HG02852 (cell line): ENCODE data around the gene SPATA6L.
"Not testable (repeated sequence)": the region's sequence is repeated elsewhere in the genome, so short reads cannot be mapped to it uniquely, and the experiment has no call there.

Experiments
- ATAC-seq: cut with Tn5 transposase; IDR thresholded peaks from one replicate; pipeline ENCODE4 v1.9.1; 2021; ENCODE audit warnings: mild to moderate bottlenecking, moderate library complexity; ENCODE audit not compliant: unreplicated experiment

The SPATA6L gene

GRCh38 chr9:4678679-4679267 lies 12.5 kb upstream of the SPATA6L start:
- ATAC-seq = peak; percentile 2

GRCh38 chr9:4677392-4677791 lies 11.1 kb upstream of the SPATA6L start:
- ATAC-seq = no peak

DNA sequence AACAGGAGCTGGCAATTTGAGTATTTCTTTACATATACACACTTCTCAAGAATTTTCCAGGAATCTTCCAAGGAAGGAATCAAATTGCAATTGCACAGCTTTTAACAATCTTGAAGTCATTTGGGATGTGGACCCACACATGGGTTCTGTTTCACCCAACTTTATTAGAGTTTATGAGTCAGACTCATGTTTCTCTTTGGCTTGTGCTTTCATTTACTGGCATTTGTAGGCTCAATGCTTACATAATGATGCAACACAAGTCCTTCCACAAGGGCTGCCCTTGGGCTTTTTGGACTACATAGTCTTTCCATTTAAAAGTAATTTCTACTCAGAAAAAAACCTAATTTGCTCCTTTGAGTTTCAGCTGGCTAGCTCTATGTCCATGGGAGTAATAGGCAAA lies 8.5 kb upstream of the SPATA6L start:
- ATAC-seq = no peak

DNA sequence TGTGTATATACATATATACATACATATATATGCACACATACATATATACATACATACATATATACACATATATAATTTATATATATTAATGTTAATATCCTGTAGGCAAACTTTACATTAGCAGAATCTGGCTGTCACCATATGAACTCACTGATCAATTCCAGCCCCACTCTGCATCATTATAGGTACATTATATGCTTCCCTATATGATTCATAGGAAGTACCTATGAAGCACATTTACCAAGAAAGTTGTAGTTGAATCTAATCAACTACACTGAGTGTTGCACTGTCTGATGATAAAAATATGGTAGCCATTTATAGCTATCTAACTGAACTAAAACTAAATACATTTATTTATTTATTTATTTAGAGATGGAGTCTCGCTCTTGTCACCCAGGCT lies 5.5 kb upstream of the SPATA6L start:
- ATAC-seq = no peak

GRCh38 chr9:4670591-4670990 lies 4.3 kb upstream of the SPATA6L start:
- ATAC-seq = no peak

DNA sequence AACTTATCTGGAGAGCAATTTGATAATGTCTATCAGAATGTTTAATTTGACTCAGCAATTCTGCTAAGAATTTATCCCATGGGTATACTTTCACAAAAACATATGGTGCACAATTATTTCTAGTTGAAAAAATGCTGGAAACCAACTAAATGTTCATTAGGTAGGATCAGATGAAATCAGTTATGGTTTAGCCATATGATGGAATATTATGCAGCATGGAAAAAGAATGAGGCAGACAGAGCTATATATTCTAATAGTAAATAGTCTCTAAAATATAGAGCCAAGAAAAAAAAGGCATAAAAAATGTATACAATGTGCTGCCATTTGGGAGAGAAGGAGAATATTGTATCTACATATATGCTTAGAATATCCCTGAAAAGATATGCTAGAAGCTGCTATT lies 3.6 kb upstream of the SPATA6L start:
- ATAC-seq = no peak

DNA sequence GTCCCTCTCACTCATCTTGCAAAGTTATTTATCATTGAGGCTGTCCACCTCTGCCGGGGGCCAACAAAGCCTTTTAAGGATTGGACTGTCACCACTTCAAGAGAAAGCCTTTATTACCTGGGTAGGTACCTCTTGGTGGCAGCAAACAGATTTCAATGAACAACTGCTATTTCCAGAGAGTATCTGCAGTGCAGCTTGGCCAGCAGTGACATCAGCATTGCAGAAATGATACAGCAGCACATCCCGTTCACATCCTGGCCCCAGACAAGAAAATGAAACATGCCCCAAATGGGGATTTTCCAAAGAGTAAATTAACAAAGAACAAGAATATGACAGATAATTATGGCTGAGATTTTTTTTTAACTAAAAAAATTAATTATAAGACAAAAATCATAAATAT lies 2.3 kb upstream of the SPATA6L start:
- ATAC-seq = no peak

GRCh38 chr9:4667681-4668080 lies 1.4 kb upstream of the SPATA6L start:
- no peak for ATAC-seq

DNA sequence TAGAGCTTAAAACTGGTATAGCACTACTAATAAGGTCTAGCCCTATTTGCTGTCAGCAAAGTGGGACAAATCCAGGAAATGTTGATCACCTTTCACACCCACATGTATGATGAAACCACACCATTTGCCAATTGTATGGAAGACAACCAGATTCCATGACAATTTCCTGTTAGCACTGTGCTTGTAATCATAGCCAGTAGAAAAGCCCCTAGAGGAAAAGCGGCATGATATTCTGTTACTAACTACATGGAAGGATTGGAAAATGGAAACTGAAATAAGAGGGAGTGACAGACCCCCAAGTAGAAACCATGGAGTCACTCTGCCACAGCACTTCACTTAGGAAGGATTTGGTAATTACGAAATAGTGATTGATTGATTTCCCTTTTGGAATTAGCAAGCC lies 923 bp downstream of the SPATA6L start:
- no peak for ATAC-seq

DNA sequence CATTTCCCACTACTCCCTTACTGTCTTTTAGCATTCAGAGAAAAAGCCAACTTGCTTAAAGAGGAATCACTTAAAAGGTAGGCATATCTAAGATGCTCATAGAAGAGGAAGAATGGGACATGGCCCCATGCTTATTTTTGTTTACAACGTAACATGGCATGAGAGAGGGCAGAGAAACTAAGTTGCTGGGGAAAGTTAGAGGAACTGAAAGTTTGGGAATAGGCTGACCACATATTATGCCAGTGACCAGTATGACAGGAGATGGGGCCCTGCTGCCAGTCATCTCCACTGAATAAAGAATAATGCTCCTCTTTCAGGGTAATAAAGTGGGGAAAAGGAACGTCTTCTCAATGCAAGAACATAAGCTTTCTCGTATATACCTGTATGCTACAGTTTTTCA lies 2.3 kb downstream of the SPATA6L start:
- no peak for ATAC-seq

GRCh38 chr9:4662989-4663792 lies 3.1 kb downstream of the SPATA6L start:
- ATAC-seq = no peak

GRCh38 chr9:4662108-4662988 lies 3.9 kb downstream of the SPATA6L start, which contains the start of gene PLPP6:
PLPP6 (plus strand) TSS chr9:4662294; CDS start chr9:4662376, 82 bp downstream.
- peak; percentile 90 for ATAC-seq

- peak; percentile 2 for ATAC-seq
Observed at GRCh38 chr9:4661611-4662010, 4.7 kb downstream of the SPATA6L start.

DNA sequence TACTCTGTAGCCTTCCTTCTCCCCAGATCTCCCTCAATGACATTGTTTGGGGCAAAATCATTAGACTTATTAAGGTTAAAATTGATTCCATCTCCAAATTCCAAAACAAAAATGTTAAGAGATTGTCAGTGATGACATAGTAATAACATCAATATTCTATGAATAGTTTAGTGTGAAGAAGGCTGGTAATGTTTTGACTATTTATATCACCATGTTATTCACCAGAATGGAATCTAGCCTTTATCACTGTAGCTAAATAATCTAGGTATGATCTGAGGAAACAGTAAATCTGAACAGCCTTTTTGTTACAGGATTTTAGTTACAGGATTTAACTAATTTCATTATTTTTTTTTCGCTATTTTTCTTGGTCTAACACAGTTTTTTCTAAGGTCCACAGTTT lies 5.1 kb downstream of the SPATA6L start:
- no peak for ATAC-seq

- not testable (repeated sequence) for ATAC-seq
Observed at GRCh38 chr9:4660665-4661064, 5.6 kb downstream of the SPATA6L start.

- no peak for ATAC-seq
Observed at GRCh38 chr9:4657426-4658159, 8.7 kb downstream of the SPATA6L start.

DNA sequence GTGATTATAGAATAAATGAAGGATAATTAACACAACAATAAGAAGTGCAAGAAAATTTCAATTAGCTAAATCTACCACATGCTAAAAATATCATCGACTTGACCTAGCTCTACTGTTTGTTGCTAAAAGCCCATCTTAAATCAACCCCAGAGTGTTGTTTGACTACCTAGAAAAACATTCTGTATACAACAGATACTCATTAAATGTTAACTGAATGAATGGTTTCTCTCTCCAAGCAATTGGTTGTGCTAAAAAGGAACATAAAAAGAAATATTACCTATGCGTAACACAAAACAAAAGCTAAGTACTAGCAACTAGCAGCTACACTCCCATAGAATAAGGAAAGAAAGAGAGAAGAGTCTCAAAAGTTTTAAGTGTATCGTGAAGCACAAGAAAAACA lies 9.7 kb downstream of the SPATA6L start:
- ATAC-seq = no peak

DNA sequence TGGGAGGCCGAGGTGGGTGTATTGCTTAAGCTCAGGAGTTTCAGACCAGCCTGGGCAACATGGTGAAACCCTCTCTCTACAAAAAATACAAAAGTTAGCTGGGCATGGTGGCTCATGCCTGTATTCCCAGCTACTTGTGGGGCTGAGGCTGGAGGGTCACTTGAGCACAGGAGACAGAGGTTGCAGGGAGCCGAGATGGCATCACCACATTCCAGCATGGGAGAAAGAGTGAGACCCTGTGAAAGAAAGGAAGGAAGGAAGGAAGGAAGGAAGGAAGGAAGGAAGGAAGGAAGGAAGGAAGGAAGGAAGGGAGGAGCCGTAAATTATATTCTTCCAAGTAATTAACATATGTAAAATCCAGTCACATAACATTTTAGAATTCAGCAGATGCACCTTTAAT lies 10.1 kb downstream of the SPATA6L start:
- ATAC-seq = not testable (repeated sequence)

GRCh38 chr9:4654538-4654937 lies 11.7 kb downstream of the SPATA6L start:
- ATAC-seq = no peak

DNA sequence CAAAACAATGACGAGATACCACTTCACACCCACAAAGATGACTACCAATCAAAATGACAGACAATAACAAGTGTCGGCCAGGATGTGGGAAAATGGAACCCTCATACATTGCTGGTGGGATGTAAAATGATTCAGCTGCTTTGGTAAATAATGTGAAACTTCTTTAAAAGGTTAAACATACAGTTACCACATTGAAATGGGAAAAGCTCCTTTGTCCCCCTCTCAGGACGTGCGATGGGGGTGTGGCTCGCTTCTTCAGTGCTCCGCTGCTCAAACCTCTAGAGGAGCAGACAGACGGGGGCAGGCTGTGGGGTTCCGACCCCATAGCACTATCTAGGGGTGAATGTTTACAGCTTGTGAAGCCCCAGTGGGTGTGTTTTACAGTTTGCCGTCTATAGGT lies 12.2 kb downstream of the SPATA6L start:
- ATAC-seq = no peak

DNA sequence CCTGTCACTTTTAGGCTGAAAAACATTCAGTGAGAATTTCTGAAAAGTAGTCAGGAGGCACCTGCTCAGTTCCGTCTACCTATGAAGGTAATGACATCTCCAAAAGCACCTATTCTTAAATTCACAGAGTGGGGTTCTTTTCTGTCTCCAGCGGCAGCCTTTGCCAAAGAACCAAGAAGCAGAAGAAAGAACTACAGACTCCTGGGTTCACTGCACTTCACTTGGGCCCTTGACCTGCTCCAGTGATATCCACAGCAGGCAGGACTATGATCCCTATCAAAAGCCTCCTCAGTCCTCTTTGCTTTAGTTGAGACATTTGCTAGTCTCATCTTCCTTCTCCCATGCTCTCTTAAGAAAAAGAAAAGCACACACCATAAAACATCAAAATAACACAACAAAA lies 23.9 kb downstream of the SPATA6L start:
- ATAC-seq = no peak
